ENCODE results near the gene CFAP74.

The CFAP74 gene, protein sequence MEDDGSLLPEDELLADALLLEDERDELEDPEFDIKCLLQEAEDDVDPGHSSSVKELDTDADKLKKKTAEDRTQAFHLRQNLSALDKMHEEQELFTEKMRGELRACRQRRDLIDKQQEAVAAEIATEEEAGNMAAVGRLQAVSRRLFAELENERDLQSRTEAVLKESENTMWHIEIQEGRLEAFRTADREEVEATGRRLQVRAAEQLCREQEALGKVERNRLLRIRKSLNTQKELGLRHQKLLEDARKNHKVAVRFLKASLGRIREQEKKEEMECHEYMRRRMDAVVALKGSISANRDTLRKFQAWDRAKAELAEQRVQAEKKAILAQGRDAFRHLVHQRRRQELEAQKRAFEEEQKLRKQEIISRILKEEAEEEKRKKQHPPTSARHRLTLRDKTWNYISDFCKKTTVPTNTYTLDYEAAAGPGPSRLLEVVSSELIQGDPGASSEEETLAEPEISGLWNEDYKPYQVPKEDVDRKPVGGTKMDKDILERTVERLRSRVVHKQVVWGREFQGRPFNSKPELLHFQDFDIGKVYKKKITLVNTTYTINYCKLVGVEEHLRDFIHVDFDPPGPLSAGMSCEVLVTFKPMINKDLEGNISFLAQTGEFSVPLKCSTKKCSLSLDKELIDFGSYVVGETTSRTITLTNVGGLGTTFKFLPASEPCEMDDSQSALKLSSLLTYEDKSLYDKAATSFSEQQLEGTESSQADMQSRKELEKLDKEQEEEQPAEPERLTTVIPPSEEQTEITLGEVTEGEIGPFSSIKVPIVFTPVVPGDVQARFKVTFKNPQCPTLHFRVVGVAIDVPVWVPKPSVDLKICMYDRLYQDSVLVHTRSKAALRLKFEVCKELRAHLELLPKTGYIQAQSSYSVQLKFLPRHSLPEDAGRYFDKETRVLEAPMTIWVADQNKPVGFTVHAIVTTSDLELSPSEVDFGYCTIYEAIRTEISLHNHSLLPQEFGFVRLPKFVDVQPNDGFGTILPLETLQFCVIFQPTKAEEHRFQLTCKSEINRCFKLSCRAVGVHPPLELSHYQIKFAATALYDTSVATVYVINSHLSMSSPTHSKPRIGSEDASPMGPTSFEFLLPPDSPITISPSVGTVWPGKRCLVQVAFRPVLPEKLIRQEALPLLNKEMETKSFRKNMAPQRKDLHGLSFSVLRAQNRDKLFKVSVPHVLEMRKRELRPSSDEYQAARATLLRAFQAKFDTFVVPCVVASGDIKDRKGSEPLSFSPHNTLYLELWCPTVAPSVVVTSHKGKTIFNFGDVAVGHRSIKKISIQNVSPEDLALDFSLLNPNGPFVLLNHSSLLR (N-terminal part only)

DNA sequence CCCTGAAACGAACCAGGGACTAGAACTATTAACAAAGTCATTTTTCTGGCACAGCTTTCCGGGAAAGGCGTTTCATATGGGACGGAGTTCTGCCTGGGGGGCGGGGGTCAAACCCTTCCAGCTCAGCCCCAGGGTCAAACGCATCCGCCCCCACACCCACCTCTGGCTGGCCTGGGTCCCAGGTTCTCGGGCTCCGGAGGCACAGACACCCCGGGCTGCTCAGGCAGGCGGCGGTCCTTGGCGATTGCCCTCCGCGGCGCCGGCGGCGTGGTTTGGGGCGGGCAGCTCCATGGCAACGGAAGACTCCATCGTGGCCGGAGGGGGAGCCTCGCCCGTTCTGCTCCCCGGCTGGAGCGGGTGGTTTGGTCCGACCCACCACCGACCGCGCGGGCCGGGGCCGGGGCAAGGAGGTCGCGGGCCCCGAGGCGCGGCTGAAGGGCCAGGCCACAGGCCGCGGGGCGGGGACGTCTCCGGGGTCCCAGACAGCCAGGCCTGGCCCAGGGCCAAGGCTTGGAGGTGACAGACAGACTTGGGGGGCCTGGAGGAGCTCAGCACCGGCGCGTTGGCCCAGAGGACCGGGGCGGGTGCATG is at the start of gene CFAP74:
TSS of gene CFAP74 (minus strand) at position 246 of the 591 bp plus-strand sequence. CDS start 12,830 bp downstream, outside the sequence.
- peak; percentile 42 for DNase-seq

DNA sequence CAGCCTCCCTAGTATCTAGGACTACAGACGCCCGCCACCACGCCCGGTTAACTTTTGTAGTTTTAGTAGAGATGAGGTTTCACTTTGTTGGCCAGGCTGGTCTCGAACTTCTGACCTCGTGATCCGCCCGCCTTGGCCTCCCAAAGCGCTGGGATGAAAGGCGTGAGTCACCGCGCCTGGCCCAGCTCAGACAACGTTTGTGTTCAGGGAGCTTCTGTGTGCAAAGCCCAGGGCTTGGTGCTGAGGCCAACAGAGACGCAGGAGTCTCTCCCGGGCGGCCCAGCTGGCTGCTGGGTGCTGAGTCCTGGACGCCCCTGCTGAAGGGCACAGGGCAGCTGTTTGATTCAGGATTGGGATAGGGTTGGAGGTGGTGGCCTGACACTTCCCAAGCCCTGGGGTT is 49.6 kb upstream of the CFAP74 start:
- DNase-seq = no peak

DNA sequence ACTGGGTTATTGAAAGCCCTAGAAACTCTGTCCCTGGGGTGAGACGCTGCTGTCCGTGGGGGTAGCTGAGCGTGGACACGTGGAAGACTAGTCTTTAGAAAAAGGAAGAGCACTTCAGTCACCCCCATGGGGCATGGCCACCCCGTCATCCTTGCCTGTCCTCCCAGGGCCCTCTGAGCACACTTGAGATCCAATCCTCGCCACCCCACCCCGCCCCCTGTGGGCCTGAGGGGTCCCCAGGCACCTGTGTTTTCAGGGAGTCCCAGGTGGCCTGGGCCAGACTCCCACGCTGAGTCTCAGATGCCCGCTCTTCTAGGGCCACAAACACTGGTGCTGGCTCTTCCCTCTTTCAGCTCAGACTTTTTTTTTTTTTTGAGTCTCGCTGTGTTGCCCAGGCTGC is 49.2 kb upstream of the CFAP74 start:
- no peak for DNase-seq

DNA sequence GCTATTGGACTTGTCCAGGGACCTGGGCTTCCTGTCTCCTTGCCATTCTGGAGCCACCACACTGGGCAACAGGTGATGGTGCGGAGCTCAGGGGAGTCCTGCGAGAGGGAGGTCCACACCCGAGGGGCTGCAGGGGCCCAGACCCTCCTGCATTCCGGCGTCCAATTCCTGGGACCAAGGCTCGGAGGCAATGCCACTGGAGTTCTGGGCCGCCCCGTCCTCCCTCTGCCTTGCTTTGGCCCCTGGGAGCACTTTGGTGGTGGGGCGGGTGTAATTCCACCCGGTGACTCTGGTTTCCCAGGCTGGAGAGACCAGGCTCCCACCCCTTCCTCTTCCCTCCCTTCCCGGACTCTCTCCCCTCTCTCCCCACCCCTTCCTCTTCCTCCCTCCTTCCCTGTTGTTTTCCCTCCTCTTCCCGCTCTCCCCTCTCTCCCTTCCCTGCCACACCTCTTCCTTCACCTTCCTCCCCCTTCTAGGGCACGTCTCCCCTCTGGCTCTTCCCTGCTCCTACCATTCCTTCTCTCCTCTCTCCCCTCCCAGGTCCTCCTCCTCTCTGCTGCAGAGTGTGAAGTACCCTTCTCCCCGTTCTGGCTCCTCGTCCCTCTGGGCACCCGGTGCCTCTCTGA is 48.6 kb upstream of the CFAP74 start:
- DNase-seq = no peak

DNA sequence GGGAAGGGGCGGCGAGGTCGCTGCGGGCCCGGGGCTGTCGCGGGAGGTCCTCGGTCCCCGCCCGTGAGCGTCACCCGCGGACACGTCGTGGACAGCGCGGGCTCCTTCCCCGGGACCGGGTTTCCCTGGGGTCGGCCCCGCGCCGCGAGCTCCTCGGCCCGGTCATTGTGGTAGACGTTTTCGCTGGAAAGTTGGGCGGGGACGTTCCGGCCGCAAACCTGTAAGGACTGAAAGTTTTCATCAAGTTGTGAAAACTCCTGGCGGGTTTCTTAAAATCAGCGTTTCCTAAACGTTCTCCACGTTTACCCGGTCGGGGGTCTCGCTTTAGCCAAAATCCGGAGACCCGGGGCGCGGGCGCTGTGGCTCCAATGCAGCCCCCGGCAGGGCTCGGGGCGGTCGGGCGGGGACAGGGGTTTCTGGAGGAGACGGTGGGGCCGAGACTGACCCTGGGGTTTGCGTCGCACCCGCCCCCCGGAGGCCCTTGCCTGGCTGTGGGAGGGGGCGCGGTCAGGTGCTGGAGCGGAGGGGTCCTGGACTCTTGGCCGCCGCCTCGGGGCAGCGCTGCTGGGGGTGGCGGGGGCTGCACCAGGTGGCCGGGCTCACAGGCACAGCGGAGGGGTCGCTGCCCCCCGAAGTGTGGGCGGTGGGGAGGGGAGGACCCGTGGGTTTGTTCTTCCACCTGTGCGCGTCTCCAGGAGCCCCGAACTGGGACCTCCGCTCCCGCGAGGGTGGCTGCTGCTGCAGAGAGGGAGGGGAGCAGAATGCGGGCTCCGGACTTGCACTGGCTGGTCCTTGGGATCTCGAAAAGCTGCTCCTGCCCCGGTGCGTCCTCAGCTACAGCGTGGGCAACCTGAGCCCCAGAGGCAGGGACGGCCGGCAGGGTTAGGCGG is 47.5 kb upstream of the CFAP74 start:
- no peak for DNase-seq

DNA sequence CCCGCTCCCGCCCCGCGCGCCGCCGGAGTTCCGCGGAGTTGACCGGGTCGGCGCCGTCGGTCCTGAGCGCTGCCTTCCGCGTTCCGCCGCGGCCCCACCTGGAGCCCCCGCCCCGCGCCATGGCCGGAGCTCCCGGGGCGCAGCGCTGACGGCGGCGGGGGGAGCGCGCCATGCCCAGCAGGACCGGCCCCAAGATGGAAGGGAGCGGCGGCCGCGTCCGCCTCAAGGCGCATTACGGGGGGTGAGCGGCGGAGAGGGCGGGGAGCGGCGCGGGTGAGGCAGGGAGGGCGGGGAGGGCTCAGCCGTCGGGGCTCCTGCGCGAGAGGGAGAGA is 46.8 kb upstream of the CFAP74 start:
- no peak for DNase-seq

DNA sequence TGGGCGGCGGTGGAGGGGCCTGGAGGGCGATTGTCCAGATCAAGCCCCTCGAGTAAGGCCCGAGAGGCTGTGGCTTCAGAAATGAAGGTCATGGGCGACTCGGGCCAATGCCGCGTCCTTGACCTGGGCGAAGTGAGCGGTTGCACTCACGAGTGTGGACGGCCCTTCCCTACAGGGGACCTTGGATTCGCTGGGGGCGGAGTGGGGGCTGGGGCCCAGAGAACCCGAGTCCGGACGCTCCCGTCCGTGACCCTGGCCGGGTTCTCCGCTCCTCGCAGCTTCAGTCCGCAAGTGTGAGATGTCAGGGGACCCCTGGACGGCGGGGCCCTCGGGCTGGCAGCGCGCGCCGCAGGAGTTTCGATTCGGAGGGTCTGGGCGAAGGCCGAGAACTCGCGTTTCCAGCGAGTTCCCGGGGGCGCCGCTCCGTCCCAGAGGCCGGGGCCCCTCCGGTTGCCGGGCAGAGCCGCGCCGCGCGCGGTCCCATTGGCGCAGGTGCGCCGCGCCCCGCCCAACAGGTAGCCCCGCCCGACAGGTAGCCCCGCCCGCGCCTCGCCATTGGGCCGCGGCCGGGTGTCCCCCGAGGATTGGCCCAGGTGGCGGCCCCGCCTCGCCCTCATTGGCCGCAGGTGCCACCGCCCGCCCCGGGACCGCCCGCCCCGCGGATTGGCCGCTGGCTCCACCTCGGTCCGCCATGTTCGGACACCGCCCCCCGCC is 46.3 kb upstream of the CFAP74 start, which contains the start of gene PRKCZ:
TSS of gene PRKCZ (plus strand) at position 694 of the 714 bp plus-strand sequence. CDS start 220 bp downstream, outside the sequence.
- no peak for DNase-seq

DNA sequence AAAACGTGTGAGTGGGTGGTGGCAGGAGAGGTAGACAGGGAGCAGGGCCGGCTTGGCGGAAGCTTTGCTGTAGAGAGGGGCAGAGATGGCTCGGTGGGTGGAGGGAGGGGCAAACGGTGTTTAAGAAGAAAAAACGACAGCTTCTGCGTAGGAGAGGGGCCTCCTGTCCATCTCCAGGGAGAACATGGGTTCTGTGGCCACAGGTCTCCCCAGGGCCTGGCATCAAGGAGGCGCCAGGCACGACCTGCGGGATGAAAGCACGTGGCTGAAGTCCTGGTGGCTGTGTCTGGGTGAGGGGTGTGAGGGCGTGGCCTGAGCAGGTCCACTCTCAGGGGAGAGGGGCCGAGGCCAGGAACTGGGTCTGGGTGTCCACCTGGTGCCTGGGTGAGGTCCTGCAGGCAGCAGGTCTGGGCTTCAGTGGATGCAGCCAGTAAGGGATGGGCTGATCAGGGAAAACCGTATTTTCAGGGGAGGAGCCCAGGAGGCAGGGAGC is 45.7 kb upstream of the CFAP74 start:
- no peak for DNase-seq

DNA sequence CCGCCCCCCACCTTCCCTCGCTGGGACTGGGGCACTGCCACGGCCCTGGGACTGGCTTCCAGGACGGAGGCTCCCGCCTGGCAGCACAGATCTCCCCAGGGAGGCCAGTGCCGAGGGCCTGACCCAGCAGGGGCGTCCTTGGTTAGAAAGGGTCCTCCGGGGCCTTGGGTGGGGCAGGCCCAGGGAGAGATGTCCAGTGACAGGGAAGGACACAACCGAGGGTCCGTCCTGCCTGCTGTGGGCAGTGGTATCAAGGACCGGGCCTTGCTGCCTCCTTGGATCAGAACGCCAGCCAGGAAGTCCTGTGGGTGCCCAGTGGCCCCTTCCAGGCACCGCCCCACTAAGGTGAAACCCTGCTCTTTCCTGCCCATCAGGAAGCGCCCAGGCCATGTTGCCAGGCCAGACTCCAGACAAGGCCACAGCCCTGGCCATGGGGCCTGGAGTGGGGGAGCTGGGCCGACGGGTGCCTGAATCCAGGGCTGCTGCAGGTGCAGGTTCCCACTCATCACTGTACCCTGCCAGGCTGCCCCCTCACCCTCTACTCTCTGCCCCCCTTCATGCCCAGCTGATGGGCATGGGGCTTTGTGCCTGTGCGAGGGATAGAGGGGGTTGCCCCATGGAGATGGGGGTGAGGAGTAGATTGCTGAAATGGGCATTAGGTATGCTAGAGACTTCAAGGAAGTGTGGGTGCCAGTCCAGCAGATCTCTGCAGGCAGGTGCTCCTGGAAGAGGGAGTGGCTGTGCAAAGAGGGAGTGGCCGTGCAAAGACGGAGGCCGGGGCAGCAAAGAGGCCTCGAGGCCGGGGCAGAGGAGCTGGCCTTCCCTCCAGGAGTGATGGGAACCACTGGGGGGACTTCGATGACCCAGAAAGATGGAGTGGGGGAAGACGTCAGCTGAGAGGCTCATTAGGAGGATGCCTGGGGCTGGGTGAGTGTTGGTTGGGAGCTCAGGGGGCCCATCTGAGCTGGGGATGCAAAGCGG is 44.5 kb upstream of the CFAP74 start:
- DNase-seq = no peak

DNA sequence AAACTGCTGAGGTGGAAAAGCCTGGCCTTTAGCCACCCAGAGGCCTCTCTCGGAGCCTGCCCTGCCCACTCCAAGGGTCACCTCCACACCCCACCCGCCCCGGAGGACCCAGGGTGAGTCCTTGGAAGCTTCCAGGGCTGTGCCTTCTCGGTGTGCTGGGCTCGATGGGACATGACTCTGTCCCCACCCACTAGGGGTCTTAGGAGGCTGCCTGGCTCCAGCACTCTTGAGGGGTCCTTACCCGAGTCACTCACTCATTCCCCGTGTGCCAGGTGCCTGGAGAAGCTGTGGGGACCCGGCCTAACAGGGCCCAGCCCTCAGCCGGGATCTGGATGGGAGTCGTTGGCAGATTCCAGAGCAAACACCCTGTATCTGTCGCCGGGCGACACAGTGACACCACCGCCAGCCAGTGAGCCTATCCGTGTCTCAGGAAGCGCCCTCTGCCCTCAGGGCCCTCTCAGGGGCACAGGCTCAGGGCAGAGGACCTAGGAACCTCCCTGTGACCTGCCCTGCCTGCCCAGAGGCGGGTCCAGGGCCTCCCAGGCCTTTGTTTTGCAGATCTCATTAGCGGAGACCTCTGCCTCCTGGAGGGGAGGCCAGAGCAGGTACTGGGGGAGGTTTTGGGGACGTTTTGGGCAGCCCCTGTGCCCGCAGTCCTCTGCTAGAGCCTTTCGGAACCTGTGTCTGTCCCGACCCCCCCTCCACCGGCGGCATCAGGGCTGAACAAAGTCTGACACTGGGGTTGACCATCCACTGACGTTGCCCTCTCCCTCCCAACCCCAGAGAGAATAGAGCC is 43.6 kb upstream of the CFAP74 start:
- no peak for DNase-seq

DNA sequence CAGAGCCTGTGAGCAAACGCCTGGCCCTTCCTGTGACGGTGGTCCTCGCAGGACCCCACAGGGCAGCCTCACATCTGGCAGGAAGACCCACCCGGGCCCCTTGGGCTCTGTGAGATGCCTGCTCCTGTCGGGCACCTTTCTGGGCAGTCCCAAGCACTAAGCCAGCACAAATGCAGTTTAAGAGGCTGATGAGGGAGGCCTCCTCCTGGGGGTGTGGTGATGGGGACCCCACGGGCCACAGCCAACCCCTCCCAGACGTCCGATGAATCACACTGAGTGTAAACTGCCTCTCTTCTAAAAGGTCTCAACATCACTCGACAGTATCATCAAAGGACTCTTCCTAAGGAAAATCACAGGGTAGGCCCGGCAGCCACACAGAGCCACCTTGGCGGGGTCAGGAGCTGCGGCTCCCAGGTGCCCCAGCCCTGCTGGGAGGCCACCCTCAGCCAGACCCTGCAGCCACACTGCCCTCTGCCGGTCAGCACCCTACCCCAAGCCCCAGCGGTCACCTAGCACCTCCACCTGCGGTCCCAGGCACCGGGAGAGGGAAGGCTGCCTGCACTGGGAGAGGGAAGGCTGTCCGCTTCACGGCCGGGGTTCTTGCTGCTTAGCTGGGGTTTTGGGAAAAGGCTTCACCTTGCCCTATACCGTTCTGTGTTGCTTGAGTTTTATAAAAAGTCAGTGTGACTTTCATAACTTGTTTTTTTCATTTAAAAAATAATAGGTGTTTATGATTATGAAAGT is 42.8 kb upstream of the CFAP74 start:
- peak; percentile 2 for DNase-seq

DNA sequence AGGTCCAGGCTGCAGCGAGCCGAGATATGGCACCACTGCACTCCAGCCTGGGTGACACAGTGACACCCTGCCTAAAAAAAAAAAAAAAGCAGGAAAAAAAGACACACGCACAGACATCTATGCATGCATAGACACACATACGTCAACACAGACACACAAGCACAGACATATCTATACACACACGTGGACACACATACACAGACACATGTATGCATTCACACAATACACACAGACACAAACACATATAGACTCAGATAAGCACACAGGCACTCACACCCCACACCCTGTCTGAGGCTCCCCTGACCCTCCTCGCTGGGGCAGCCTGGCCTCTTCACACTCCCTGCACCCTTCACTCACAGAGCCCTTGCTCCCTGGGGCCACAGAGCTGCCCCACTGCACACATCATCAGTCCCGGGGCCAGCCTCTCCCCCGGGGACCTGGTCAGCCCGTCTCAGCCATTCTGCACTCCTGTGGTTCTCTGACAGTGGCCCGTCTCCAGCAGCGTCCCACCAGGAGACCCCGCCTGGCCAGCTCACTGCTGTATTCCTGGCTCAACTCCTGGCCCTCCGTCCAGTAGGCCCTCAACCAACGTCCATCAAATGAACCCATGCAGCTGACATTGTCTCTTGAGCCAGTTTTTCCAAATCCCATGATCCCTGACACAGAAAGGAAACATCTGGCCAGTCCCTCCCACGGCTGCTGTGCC is 42.0 kb upstream of the CFAP74 start:
- DNase-seq = no peak

DNA sequence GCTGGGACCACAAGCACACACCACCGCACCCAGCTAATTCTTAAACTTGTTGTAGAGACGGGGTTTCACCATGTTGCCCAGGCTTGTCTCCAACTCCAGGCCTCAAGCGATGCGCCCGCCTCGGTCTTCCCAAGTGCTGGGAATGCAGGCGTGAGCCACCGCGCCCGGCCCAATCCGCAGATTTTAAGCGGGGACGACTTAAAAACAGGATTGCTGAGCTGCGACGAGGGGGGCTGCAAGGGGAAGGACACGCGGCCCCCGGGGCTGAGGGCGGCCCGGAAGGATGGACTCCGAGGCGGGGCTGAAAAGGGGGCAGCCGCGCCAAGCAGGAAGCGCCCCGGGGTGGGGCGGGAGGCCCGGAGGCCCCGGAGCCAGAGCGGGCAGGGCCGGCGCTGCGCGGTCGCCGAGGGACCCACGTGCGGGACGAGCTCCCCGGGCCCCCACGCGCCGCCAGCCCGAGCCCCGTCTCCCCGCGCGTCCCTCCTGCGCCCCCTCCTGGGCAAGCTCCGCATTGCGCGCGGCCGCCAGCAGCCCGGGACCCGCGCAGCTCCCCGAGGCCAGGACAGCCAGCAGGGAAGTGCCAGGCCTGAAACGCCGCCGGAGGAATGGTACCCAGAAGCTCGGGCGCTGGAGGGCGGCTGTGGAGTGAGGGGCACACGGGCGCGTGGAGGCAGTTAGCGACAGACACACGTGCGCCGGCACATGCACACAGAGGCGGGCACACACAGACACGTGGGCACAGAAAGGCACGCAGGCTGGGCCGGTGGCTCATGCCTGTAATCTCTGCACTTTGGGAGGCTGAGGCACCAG is 41.1 kb upstream of the CFAP74 start:
- peak; percentile 46 for DNase-seq

DNA sequence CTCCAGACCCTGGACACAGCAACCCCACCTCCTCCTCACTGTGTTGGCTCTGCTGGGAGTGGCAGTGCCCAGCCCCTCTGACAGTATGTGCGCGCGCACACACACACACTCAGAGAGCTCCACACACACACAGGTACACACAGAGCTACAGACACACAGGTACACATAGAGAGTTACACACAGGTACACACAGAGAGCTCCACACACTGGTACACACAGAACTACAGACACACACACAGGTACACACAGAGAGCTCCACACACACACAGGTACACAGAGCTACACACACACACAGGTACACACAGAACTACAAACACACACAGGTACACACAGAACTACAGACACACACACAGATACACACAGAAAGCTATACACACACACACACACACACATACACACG is 40.3 kb upstream of the CFAP74 start:
- DNase-seq = no peak
